HepG2 (cell line): ENCODE measurements around the gene BRPF1.

Source experiments
- ARNT ChIP-seq: fragments of 450-650 bp; IDR thresholded peaks from 2 replicates; pipeline ENCODE4 v1.6.1; 2017
- CAMTA2 ChIP-seq: sonication (generic); formaldehyde crosslinking; IDR thresholded peaks from 2 replicates; pipeline ENCODE4 v1.4.0; 2020; ENCODE audit warnings: mild to moderate bottlenecking, missing genetic modification reagents, borderline replicate concordance
- EZH2 ChIP-seq: conservative IDR thresholded peaks from 2 replicates; pipeline ENCODE4 v1.6.1; 2012; ENCODE audit warnings: mild to moderate bottlenecking, low read depth, low read length, moderate library complexity
- HMG20A ChIP-seq: IDR thresholded peaks from 2 replicates; pipeline ENCODE4 v1.6.1; 2016; ENCODE audit warnings: borderline replicate concordance
- PHB2 ChIP-seq: fragments of 450-650 bp; IDR thresholded peaks from 2 replicates; pipeline ENCODE4 v1.6.1; 2018; ENCODE audit not compliant: partially characterized antibody
- ZBTB7A ChIP-seq: sonication (generic); formaldehyde crosslinking; IDR thresholded peaks from 2 replicates; pipeline ENCODE4 v1.8.0; 2022; ENCODE audit warnings: mild to moderate bottlenecking, missing genetic modification reagents
- ZNF292 ChIP-seq: sonication (generic); formaldehyde crosslinking; IDR thresholded peaks from 2 replicates; pipeline ENCODE4 v1.8.1; 2022; ENCODE audit warnings: mild to moderate bottlenecking, low read depth, missing genetic modification reagents, borderline replicate concordance
- ZNF614 ChIP-seq: IDR thresholded peaks from 2 replicates; pipeline ENCODE4 v1.6.1; 2018; ENCODE audit warnings: missing biosample characterization, missing genetic modification reagents, inconsistent platforms, borderline replicate concordance
- TF ChIP-seq, protein P1 (sequence below): sonication (generic); formaldehyde crosslinking; IDR thresholded peaks from 2 replicates; pipeline ENCODE4 v1.5.0; 2020; ENCODE audit warnings: mild to moderate bottlenecking, missing genetic modification reagents
- TF ChIP-seq, protein P2 (sequence below): sonication (generic); formaldehyde crosslinking; conservative IDR thresholded peaks from 2 replicates; pipeline ENCODE4 v1.4.0; 2020; ENCODE audit warnings: missing genetic modification reagents
- TF ChIP-seq, protein P3 (sequence below): sonication (generic); formaldehyde crosslinking; IDR thresholded peaks from 2 replicates; pipeline ENCODE4 v1.5.0; 2020; ENCODE audit warnings: mild to moderate bottlenecking, missing genetic modification reagents, moderate library complexity

DNA sequence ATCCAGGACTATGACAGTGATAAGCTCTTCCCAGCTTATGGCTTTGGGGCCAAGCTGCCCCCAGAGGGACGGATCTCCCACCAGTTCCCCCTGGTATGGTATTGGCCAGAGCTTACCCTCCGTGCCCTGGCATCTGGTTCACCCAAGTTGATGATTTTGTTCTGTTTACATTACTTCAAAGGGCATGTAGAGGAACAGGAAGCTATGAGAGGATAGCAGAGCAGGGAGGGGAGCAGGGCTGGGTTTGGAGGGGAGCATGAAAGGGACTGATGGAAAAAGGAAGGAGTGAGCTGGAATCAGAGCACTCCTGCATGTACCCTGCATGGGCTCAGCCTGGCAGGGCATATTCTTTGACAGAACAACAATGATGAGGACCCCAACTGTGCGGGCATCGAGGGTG is 13.4 kb upstream of the BRPF1 start:
- TF ChIP-seq, protein P1, sequence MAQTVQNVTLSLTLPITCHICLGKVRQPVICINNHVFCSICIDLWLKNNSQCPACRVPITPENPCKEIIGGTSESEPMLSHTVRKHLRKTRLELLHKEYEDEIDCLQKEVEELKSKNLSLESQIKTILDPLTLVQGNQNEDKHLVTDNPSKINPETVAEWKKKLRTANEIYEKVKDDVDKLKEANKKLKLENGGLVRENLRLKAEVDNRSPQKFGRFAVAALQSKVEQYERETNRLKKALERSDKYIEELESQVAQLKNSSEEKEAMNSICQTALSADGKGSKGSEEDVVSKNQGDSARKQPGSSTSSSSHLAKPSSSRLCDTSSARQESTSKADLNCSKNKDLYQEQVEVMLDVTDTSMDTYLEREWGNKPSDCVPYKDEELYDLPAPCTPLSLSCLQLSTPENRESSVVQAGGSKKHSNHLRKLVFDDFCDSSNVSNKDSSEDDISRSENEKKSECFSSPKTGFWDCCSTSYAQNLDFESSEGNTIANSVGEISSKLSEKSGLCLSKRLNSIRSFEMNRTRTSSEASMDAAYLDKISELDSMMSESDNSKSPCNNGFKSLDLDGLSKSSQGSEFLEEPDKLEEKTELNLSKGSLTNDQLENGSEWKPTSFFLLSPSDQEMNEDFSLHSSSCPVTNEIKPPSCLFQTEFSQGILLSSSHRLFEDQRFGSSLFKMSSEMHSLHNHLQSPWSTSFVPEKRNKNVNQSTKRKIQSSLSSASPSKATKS (CRISPR knock-in tag) = no peak
- TF ChIP-seq CAMTA2 (CRISPR knock-in tag) = no peak
- no peak for TF ChIP-seq ZNF292
- TF ChIP-seq, protein P2, sequence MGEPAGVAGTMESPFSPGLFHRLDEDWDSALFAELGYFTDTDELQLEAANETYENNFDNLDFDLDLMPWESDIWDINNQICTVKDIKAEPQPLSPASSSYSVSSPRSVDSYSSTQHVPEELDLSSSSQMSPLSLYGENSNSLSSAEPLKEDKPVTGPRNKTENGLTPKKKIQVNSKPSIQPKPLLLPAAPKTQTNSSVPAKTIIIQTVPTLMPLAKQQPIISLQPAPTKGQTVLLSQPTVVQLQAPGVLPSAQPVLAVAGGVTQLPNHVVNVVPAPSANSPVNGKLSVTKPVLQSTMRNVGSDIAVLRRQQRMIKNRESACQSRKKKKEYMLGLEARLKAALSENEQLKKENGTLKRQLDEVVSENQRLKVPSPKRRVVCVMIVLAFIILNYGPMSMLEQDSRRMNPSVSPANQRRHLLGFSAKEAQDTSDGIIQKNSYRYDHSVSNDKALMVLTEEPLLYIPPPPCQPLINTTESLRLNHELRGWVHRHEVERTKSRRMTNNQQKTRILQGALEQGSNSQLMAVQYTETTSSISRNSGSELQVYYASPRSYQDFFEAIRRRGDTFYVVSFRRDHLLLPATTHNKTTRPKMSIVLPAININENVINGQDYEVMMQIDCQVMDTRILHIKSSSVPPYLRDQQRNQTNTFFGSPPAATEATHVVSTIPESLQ (CRISPR knock-in tag) = no peak
- no peak for TF ChIP-seq ZNF614
- TF ChIP-seq ARNT = no peak
- TF ChIP-seq ZBTB7A (CRISPR knock-in tag) = no peak
- TF ChIP-seq, protein P3, sequence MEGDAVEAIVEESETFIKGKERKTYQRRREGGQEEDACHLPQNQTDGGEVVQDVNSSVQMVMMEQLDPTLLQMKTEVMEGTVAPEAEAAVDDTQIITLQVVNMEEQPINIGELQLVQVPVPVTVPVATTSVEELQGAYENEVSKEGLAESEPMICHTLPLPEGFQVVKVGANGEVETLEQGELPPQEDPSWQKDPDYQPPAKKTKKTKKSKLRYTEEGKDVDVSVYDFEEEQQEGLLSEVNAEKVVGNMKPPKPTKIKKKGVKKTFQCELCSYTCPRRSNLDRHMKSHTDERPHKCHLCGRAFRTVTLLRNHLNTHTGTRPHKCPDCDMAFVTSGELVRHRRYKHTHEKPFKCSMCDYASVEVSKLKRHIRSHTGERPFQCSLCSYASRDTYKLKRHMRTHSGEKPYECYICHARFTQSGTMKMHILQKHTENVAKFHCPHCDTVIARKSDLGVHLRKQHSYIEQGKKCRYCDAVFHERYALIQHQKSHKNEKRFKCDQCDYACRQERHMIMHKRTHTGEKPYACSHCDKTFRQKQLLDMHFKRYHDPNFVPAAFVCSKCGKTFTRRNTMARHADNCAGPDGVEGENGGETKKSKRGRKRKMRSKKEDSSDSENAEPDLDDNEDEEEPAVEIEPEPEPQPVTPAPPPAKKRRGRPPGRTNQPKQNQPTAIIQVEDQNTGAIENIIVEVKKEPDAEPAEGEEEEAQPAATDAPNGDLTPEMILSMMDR (CRISPR knock-in tag) = no peak
- no peak for TF ChIP-seq HMG20A
- TF ChIP-seq EZH2 = no peak
- TF ChIP-seq PHB2 = no peak
